Measurements from ENCODE around the gene HPGD.

The HPGD gene

DNA sequence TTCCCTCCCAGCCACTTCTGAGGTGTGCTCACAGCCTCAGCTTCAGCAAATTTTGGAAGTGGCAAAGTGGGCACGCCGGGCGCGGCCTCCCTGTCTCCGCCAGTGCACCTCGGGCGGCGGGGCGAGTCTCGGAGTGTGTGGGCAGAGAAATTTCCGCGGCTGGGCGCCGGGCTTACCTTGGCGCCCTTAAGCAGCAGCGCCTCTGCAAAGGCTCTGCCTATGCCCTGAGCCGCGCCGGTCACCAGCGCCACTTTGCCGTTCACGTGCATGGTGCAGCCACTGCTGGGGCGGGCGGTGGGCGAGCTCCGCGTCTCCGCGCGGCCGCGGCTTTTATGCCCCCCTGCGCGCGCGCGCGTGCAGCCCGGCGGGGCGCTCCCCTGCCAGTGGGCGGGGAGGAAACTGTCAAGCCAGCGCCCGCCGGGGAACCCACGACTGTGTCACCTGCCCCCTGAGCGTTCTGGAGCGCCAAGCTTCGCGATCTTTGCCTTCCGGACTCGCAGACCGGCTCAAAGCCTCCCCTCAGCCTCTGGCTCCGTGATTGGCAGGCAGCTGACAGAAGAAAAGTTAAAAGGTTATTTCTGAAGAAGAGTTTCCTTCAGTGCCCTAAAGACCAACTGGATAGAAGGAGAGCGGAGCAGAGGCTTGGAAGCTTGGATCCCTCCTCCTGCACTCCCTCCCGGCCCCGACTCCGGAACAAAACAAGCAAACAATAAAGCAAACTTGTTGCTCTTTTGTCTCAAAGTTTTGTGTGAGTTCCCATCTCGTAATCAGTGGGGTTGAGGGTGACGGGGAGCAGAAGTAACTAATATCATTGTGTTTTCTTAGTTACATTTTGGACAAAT is at the start of gene HPGD:
TSS of gene HPGD (minus strand) at position 306 of the 842 bp plus-strand sequence. CDS start at position 269, 37 bp downstream.
- no peaks in the 10 kb centered on the region for H3K9me3 ChIP-seq (ENCODE audit: control insufficient read depth in 2 of 2, low read length in 2 of 2)
- H3K4me3 ChIP-seq (ENCODE audit: low read length in 2 of 2) = peak within 1 kb of the TSS; percentile 71 to 88
- H3K4me1 ChIP-seq (ENCODE audit: control insufficient read depth in 2 of 2, insufficient read depth in 2 of 2, low read length in 2 of 2) = peaks cover 5% of the 10 kb centered on the region in 2 donors
- no peaks in the 10 kb centered on the region for H3K36me3 ChIP-seq (ENCODE audit: control insufficient read depth in 2 of 2, insufficient read depth in 2 of 2, low read length in 2 of 2)
- no peaks in the 10 kb centered on the region for H3K27me3 ChIP-seq (ENCODE audit: control insufficient read depth in 2 of 2, insufficient read depth in 2 of 2, low read length in 2 of 2)
- H3K9ac ChIP-seq (ENCODE audit: low read depth in 1 of 2, low read length in 2 of 2) = peak within 1 kb of the TSS; percentile 76 to 83
- peak within 1 kb of the TSS; percentile 88 to 91 for H3K27ac ChIP-seq (ENCODE audit: low read depth in 2 of 2, low read length in 2 of 2)

DNA sequence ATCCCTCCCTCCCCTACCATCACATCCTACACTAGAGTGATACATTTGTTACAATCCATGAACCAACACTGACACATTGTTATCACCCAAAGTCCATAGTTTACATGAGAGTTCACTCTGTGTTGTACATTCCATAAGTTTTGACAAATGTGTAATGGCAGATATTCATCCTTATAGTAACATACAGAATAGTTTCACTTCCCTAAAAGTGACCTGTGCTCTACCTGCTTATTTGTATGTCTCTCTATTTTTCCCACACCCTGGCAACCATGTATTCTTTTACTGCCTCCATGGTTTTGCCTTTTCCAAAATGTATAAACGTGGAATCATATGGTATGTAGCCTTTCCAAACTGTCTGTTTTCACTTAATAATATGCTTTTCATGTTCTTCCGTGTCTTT is 42.2 kb upstream of the HPGD start:
- no peaks in the 10 kb centered on the region for H3K4me1 ChIP-seq (ENCODE audit: control insufficient read depth in 2 of 2, insufficient read depth in 2 of 2, low read length in 2 of 2)
- H3K27ac ChIP-seq (ENCODE audit: low read depth in 2 of 2, low read length in 2 of 2) = no peak overlapping the region
- no peaks in the 10 kb centered on the region for H3K36me3 ChIP-seq (ENCODE audit: control insufficient read depth in 2 of 2, insufficient read depth in 2 of 2, low read length in 2 of 2)
- no peaks in the 10 kb centered on the region for H3K27me3 ChIP-seq (ENCODE audit: control insufficient read depth in 2 of 2, insufficient read depth in 2 of 2, low read length in 2 of 2)
- no peaks in the 10 kb centered on the region for H3K9me3 ChIP-seq (ENCODE audit: control insufficient read depth in 2 of 2, low read length in 2 of 2)
- H3K4me3 ChIP-seq (ENCODE audit: low read length in 2 of 2) = no peak overlapping the region
- H3K9ac ChIP-seq (ENCODE audit: low read depth in 1 of 2, low read length in 2 of 2) = no peak overlapping the region

DNA sequence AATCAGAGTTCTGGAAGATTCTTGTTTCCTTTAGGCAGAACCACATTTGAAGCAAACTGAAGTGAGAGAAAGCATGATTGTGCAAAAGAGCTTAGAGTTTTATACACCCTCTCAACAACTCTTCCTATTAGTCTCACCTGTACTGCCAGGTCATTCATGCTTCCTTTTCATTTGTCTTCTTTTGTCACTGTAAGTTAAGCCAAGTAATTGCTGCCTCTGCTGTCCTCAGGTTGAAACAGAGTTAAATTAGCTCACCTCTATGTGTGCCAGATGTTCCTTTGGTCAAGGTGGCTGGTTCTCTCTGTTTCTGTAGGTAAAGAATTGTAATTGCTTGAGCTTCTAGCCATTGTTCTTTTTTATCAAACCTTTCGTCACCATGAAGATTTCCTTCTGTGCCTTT is 41.1 kb upstream of the HPGD start:
- no peak overlapping the region for H3K4me3 ChIP-seq (ENCODE audit: low read length in 2 of 2)
- H3K4me1 ChIP-seq (ENCODE audit: control insufficient read depth in 2 of 2, insufficient read depth in 2 of 2, low read length in 2 of 2) = no peaks in the 10 kb centered on the region
- no peak overlapping the region for H3K9ac ChIP-seq (ENCODE audit: low read depth in 1 of 2, low read length in 2 of 2)
- H3K27me3 ChIP-seq (ENCODE audit: control insufficient read depth in 2 of 2, insufficient read depth in 2 of 2, low read length in 2 of 2) = no peaks in the 10 kb centered on the region
- no peak overlapping the region for H3K27ac ChIP-seq (ENCODE audit: low read depth in 2 of 2, low read length in 2 of 2)
- H3K9me3 ChIP-seq (ENCODE audit: control insufficient read depth in 2 of 2, low read length in 2 of 2) = no peaks in the 10 kb centered on the region
- no peaks in the 10 kb centered on the region for H3K36me3 ChIP-seq (ENCODE audit: control insufficient read depth in 2 of 2, insufficient read depth in 2 of 2, low read length in 2 of 2)

DNA sequence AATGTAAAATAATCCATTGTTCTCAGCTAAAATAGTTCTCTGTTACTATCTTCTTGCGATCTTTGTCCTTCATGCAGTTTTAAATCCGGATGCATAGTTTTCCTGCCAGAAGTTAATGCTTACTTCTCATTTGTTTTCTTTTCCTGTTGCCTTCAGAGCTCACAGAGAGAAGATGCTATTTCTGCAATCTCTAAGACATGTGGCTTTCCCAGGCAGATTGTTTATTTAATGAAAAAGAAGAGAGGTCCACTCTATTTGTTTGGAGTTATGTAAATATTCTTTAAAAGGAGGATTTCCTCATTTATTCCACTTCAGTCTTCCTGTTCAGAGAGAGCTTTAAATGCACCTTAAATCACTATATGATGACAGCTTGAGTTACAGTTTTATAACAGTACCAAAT is 39.3 kb upstream of the HPGD start:
- Histone ChIP-seq H3K27me3 (ENCODE audit: control insufficient read depth in 2 of 2, insufficient read depth in 2 of 2, low read length in 2 of 2) (no peaks in the 10 kb centered on the region), H3K9me3 (ENCODE audit: control insufficient read depth in 2 of 2, low read length in 2 of 2) (no peaks in the 10 kb centered on the region), H3K9ac (ENCODE audit: low read depth in 1 of 2, low read length in 2 of 2) (no peak overlapping the region), H3K4me3 (ENCODE audit: low read length in 2 of 2) (no peak overlapping the region), H3K36me3 (ENCODE audit: control insufficient read depth in 2 of 2, insufficient read depth in 2 of 2, low read length in 2 of 2) (no peaks in the 10 kb centered on the region), H3K4me1 (ENCODE audit: control insufficient read depth in 2 of 2, insufficient read depth in 2 of 2, low read length in 2 of 2) (no peaks in the 10 kb centered on the region), H3K27ac (ENCODE audit: low read depth in 2 of 2, low read length in 2 of 2) (no peak overlapping the region)

DNA sequence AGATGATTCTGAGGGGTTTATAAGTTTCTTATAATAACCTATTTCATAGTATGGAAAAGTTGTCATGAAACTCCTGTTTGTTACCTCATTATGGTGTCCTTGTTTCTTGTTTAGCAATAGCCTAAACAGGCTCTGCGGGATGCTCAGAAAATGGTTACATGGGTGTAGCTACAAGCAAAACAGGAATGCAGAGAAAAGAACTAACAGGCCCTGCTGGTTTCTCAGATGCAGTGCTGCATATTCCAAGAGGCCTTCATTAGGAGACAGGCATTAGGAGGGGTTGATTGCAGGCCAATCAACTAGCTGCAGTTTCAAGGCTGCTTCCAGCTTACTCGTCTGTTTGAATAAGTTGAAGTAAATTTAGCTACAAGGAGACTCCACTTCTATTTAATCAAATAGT is 37.6 kb upstream of the HPGD start:
- H3K9ac ChIP-seq (ENCODE audit: low read depth in 1 of 2, low read length in 2 of 2) = no peak overlapping the region
- no peaks in the 10 kb centered on the region for H3K27me3 ChIP-seq (ENCODE audit: control insufficient read depth in 2 of 2, insufficient read depth in 2 of 2, low read length in 2 of 2)
- H3K4me3 ChIP-seq (ENCODE audit: low read length in 2 of 2) = no peak overlapping the region
- no peaks in the 10 kb centered on the region for H3K36me3 ChIP-seq (ENCODE audit: control insufficient read depth in 2 of 2, insufficient read depth in 2 of 2, low read length in 2 of 2)
- H3K9me3 ChIP-seq (ENCODE audit: control insufficient read depth in 2 of 2, low read length in 2 of 2) = no peaks in the 10 kb centered on the region
- H3K4me1 ChIP-seq (ENCODE audit: control insufficient read depth in 2 of 2, insufficient read depth in 2 of 2, low read length in 2 of 2) = no peaks in the 10 kb centered on the region
- no peak overlapping the region for H3K27ac ChIP-seq (ENCODE audit: low read depth in 2 of 2, low read length in 2 of 2)

DNA sequence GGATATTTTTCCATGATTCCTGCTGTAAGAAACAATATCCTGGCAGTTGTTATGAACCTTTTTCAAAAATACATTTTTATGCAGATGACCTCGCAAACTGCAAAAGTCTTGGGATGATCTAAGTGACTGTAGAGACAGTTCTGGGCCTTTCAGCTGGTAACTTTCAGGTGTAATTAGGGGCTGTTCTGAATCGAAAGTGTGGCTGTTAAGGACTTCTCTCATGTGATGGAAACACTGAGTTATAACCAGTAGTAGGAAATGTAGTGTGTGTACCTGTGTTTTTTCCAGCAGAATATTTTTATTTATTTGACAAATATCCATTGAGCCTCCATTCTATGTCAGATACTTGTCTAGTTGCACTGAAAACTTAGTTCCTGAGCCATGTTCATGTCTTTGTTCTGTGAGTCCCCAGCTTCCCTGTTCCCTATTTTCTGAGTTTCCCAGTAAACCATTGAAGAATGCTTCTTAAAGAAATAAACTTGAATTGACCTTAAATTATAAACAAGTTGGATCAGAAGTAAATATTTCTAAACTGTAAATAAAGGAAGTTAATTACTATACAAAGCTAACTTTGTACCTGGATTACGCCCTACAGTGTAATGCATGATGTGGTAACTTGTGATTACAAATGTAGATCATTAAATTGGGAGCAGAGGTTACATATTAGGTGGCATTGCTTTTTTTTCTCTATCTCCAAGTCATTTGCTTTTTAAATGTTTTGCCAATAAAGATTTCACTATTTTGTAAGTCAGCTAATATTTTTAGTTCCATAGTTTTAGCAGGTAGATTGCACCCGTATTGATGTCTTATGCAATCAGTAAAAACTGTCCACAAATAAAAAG is 33.7 kb upstream of the HPGD start:
- H3K4me3 ChIP-seq (ENCODE audit: low read length in 2 of 2) = no peak overlapping the region
- no peaks in the 10 kb centered on the region for H3K9me3 ChIP-seq (ENCODE audit: control insufficient read depth in 2 of 2, low read length in 2 of 2)
- H3K27ac ChIP-seq (ENCODE audit: low read depth in 2 of 2, low read length in 2 of 2) = no peak overlapping the region
- no peak overlapping the region for H3K9ac ChIP-seq (ENCODE audit: low read depth in 1 of 2, low read length in 2 of 2)
- no peaks in the 10 kb centered on the region for H3K36me3 ChIP-seq (ENCODE audit: control insufficient read depth in 2 of 2, insufficient read depth in 2 of 2, low read length in 2 of 2)
- no peaks in the 10 kb centered on the region for H3K27me3 ChIP-seq (ENCODE audit: control insufficient read depth in 2 of 2, insufficient read depth in 2 of 2, low read length in 2 of 2)
- no peaks in the 10 kb centered on the region for H3K4me1 ChIP-seq (ENCODE audit: control insufficient read depth in 2 of 2, insufficient read depth in 2 of 2, low read length in 2 of 2)

DNA sequence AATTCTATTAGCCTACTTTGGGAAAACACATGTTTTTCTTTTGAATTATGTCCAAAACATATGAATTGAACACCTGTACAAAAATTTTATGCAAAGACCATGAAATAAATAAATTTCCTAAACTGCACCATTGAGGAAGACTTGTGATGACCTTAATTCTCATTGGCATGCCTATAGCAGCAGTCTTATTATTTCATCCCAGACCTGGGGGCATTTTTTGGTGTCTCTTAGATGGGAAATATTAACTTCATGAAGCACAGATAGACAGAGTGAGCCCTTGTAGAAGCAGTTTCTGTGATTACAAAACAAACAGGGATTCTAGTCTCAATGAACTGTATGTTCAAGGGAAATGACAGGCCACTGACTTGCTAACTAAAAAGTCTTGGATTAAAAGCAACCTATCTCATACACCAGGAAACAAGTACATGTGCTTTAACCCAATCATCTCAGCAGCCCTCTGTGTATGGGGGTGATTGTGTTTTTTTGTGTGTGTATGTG is 32.0 kb upstream of the HPGD start:
- H3K4me1 ChIP-seq (ENCODE audit: control insufficient read depth in 2 of 2, insufficient read depth in 2 of 2, low read length in 2 of 2) = no peaks in the 10 kb centered on the region
- H3K36me3 ChIP-seq (ENCODE audit: control insufficient read depth in 2 of 2, insufficient read depth in 2 of 2, low read length in 2 of 2) = no peaks in the 10 kb centered on the region
- H3K4me3 ChIP-seq (ENCODE audit: low read length in 2 of 2) = no peak overlapping the region
- no peak overlapping the region for H3K27ac ChIP-seq (ENCODE audit: low read depth in 2 of 2, low read length in 2 of 2)
- no peaks in the 10 kb centered on the region for H3K27me3 ChIP-seq (ENCODE audit: control insufficient read depth in 2 of 2, insufficient read depth in 2 of 2, low read length in 2 of 2)
- no peak overlapping the region for H3K9ac ChIP-seq (ENCODE audit: low read depth in 1 of 2, low read length in 2 of 2)
- H3K9me3 ChIP-seq (ENCODE audit: control insufficient read depth in 2 of 2, low read length in 2 of 2) = no peaks in the 10 kb centered on the region

DNA sequence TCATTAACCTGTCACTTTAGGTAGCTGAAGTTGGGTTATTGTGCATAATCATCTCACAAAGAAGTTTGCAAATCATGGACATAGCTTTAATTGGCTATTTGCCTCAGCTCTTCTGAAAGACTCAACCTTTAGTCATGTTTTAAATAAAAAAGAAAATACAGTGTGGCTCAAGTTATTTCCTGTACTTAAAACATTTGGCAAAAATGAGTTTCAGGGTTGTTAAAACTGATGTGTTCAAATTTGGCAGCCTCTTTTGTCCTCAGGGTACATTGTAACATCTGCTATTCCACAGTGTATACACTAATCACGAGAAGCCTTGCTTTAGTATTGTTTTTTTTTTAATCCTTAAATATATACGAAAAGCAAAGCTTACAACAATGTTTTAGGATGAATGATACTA is 31.5 kb upstream of the HPGD start:
- no peaks in the 10 kb centered on the region for H3K27me3 ChIP-seq (ENCODE audit: control insufficient read depth in 2 of 2, insufficient read depth in 2 of 2, low read length in 2 of 2)
- H3K4me3 ChIP-seq (ENCODE audit: low read length in 2 of 2) = no peak overlapping the region
- H3K27ac ChIP-seq (ENCODE audit: low read depth in 2 of 2, low read length in 2 of 2) = no peak overlapping the region
- H3K9ac ChIP-seq (ENCODE audit: low read depth in 1 of 2, low read length in 2 of 2) = no peak overlapping the region
- H3K9me3 ChIP-seq (ENCODE audit: control insufficient read depth in 2 of 2, low read length in 2 of 2) = no peaks in the 10 kb centered on the region
- no peaks in the 10 kb centered on the region for H3K36me3 ChIP-seq (ENCODE audit: control insufficient read depth in 2 of 2, insufficient read depth in 2 of 2, low read length in 2 of 2)
- H3K4me1 ChIP-seq (ENCODE audit: control insufficient read depth in 2 of 2, insufficient read depth in 2 of 2, low read length in 2 of 2) = no peaks in the 10 kb centered on the region

DNA sequence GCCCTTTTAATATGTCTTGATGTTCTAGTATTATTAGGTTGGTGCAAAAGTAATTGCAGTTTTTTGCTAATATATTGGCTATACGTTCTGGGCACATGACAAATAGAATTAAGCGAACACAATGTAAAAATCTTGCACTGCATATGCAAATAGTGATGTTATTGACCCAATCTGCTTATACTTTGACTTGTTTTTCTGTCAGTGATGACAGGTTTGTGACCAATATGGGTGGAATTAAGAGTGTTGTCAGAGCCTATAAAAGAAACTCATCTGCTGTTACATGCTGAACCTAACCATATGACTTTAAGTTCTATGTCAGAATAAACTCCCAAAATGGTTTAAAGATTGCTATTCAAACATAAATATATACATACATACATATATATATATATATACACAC is 30.7 kb upstream of the HPGD start:
- H3K27ac ChIP-seq (ENCODE audit: low read depth in 2 of 2, low read length in 2 of 2) = no peak overlapping the region
- no peaks in the 10 kb centered on the region for H3K36me3 ChIP-seq (ENCODE audit: control insufficient read depth in 2 of 2, insufficient read depth in 2 of 2, low read length in 2 of 2)
- no peak overlapping the region for H3K9ac ChIP-seq (ENCODE audit: low read depth in 1 of 2, low read length in 2 of 2)
- no peak overlapping the region for H3K4me3 ChIP-seq (ENCODE audit: low read length in 2 of 2)
- no peaks in the 10 kb centered on the region for H3K9me3 ChIP-seq (ENCODE audit: control insufficient read depth in 2 of 2, low read length in 2 of 2)
- H3K4me1 ChIP-seq (ENCODE audit: control insufficient read depth in 2 of 2, insufficient read depth in 2 of 2, low read length in 2 of 2) = no peaks in the 10 kb centered on the region
- no peaks in the 10 kb centered on the region for H3K27me3 ChIP-seq (ENCODE audit: control insufficient read depth in 2 of 2, insufficient read depth in 2 of 2, low read length in 2 of 2)

DNA sequence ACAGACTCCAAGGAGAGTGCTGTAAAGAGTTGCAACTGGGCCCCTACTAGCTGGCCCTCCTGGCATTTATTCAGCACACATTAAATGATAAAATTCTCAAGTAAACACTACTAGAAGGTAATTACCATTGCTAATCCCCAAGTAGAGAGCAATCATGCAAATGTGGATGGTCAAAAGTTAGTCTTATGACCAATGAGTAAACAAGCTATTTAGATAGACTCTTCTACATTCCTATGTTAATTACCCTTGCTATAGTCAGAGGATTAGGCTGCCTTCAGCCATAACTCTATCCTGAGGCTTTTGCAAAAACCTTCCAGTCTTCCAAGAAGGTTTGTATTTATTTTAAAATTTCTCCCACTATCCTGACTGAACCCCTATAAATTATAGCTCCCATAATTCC is 28.3 kb upstream of the HPGD start:
- Histone ChIP-seq H3K36me3 (ENCODE audit: control insufficient read depth in 2 of 2, insufficient read depth in 2 of 2, low read length in 2 of 2) (no peaks in the 10 kb centered on the region), H3K27ac (ENCODE audit: low read depth in 2 of 2, low read length in 2 of 2) (no peak overlapping the region)

More for the DNA sequence above, 28.3 kb upstream of the HPGD start:
- Histone ChIP-seq H3K27me3 (ENCODE audit: control insufficient read depth in 2 of 2, insufficient read depth in 2 of 2, low read length in 2 of 2) (no peaks in the 10 kb centered on the region), H3K4me3 (ENCODE audit: low read length in 2 of 2) (no peak overlapping the region), H3K4me1 (ENCODE audit: control insufficient read depth in 2 of 2, insufficient read depth in 2 of 2, low read length in 2 of 2) (no peaks in the 10 kb centered on the region), H3K9me3 (ENCODE audit: control insufficient read depth in 2 of 2, low read length in 2 of 2) (no peaks in the 10 kb centered on the region), H3K9ac (ENCODE audit: low read depth in 1 of 2, low read length in 2 of 2) (no peak overlapping the region)

Data from mucosa of rectum (tissue), 2 donors.